Right atrium auricular region (tissue), 2 donors: Measurements from ENCODE around the gene CNTLN. TPM values are rescaled to one million over a fixed set of nuclear protein-coding genes. Genes with fewer than 3 reads are reported as not detected.
A peak's percentile ranks its signal among the peaks of the same experiment; 100 is the strongest.

Source experiments
- DNase-seq: peaks from one replicate; pipeline ENCODE4 v3.0.0-alpha.2; 2019; ENCODE audit warnings: low spot score
- H3K27ac ChIP-seq, 2 donors: fragments of 200-600 bp; sonication (generic); 1 replicate in 1 of 2; 2 replicates in 1 of 2; pipeline ENCODE4 v1.5.1; 2016 to 2019
- H3K27me3 ChIP-seq, 2 donors: fragments of 200-600 bp; sonication (generic); one replicate each; pipeline versions ENCODE4 v1.5.1 to v1.6.0; 2017 to 2019
- H3K36me3 ChIP-seq: fragments of 200-600 bp; sonication (generic); one replicate; pipeline ENCODE4 v1.5.1; 2016
- H3K4me1 ChIP-seq, 2 donors: fragments of 200-600 bp; sonication (generic); one replicate each; pipeline versions ENCODE4 v1.5.1 to v1.6.0; 2017 to 2019
- H3K4me3 ChIP-seq, 2 donors: fragments of 200-600 bp; sonication (generic); 1 replicate in 1 of 2; 2 replicates in 1 of 2; pipeline ENCODE4 v1.5.1; 2017 to 2019; ENCODE audit warnings: mild to moderate bottlenecking in 1 of 2, moderate library complexity in 1 of 2
- H3K9me3 ChIP-seq, 2 donors: fragments of 200-600 bp; sonication (generic); one replicate each; pipeline ENCODE4 v1.5.1; 2019
- total RNA-seq, 2 donors: library from RNA; depleted of rRNA; stranded (reverse); fragments of >200 nt; gene quantifications; one replicate each; pipeline ENCODE4 v1.1.0, GENCODE V29; 2016
- TF ChIP-seq, protein P1 (sequence below), 2 donors: fragments of 200-600 bp; sonication (generic); IDR thresholded peaks; one replicate each; pipeline ENCODE4 v1.5.1; 2019; ENCODE audit warnings: antibody characterized with exemption in 2 of 2

CNTLN gene, protein sequence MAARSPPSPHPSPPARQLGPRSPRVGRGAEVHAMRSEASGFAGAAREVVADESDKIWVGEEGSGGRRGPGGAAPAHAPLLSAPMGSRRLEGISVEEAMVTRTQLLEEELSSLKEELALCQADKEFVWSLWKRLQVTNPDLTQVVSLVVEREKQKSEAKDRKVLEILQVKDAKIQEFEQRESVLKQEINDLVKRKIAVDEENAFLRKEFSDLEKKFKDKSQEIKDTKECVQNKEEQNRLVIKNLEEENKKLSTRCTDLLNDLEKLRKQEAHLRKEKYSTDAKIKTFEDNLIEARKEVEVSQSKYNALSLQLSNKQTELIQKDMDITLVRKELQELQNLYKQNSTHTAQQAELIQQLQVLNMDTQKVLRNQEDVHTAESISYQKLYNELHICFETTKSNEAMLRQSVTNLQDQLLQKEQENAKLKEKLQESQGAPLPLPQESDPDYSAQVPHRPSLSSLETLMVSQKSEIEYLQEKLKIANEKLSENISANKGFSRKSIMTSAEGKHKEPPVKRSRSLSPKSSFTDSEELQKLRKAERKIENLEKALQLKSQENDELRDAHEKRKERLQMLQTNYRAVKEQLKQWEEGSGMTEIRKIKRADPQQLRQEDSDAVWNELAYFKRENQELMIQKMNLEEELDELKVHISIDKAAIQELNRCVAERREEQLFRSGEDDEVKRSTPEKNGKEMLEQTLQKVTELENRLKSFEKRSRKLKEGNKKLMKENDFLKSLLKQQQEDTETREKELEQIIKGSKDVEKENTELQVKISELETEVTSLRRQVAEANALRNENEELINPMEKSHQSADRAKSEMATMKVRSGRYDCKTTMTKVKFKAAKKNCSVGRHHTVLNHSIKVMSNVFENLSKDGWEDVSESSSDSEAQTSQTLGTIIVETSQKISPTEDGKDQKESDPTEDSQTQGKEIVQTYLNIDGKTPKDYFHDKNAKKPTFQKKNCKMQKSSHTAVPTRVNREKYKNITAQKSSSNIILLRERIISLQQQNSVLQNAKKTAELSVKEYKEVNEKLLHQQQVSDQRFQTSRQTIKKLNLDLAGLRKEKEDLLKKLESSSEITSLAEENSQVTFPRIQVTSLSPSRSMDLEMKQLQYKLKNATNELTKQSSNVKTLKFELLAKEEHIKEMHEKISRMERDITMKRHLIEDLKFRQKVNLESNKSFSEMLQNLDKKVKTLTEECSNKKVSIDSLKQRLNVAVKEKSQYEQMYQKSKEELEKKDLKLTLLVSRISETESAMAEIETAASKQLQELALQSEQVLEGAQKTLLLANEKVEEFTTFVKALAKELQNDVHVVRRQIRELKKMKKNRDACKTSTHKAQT (N-terminal part only)
- 1 to 10 TPM; 3.2 to 5.9 TPM for total RNA-seq

DNA sequence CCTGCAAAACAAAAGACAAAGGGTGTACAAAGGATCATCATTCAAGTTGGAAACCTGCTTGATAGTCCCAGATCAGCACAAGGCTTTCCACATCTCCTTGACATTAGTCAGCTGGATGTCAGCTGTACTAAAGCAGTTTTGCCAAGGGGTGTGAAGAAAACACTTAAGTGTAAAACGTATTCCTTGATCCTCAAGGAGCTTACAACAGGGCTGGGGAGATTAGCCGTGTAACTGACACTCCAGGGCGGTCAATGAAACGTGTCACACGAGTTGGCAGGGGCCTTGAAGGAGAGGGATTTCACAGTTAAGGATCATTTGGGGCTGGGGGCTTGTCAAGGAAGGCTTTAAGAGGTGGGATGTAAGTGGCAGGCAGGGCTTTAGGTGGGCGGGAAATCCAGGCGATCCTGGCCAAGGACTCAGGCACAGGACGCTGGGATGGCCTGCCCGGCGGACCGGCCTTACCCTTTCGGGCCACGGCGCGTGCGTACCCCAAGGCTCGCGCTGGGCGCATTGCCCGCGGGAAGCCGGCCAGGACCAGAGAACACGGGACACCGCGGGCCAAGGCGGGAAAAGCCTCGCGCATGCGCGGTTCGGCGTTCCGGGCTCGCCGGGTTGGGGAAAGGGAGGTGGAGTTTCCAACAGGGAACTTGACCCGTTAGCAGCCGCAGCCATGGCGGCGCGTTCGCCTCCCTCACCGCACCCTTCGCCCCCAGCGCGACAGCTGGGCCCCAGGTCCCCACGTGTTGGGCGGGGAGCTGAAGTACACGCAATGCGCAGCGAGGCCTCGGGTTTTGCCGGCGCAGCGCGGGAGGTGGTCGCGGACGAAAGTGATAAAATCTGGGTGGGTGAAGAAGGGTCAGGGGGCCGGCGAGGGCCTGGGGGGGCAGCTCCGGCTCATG lies at the start of gene CNTLN:
Gene CNTLN, plus strand, starts transcription at position 645 of the 899 bp plus-strand sequence. Its CDS starts 26 bp downstream, at position 671.
- DNase-seq: peak; percentile 95
- Histone ChIP-seq H3K36me3 (no peaks in the 10 kb centered on the region), H3K27ac (peak within 1 kb of the TSS; percentile 91 to 96), H3K4me3 (peak within 1 kb of the TSS; percentile 95), H3K4me1 (peaks cover 0 to 8% of the 10 kb centered on the region in 2 donors), H3K9me3 (no peaks in the 10 kb centered on the region), H3K27me3 (no peaks in the 10 kb centered on the region)
- TF ChIP-seq, protein P1, sequence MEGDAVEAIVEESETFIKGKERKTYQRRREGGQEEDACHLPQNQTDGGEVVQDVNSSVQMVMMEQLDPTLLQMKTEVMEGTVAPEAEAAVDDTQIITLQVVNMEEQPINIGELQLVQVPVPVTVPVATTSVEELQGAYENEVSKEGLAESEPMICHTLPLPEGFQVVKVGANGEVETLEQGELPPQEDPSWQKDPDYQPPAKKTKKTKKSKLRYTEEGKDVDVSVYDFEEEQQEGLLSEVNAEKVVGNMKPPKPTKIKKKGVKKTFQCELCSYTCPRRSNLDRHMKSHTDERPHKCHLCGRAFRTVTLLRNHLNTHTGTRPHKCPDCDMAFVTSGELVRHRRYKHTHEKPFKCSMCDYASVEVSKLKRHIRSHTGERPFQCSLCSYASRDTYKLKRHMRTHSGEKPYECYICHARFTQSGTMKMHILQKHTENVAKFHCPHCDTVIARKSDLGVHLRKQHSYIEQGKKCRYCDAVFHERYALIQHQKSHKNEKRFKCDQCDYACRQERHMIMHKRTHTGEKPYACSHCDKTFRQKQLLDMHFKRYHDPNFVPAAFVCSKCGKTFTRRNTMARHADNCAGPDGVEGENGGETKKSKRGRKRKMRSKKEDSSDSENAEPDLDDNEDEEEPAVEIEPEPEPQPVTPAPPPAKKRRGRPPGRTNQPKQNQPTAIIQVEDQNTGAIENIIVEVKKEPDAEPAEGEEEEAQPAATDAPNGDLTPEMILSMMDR (IDR thresholded peaks at IDR 0.05): no peak

DNA sequence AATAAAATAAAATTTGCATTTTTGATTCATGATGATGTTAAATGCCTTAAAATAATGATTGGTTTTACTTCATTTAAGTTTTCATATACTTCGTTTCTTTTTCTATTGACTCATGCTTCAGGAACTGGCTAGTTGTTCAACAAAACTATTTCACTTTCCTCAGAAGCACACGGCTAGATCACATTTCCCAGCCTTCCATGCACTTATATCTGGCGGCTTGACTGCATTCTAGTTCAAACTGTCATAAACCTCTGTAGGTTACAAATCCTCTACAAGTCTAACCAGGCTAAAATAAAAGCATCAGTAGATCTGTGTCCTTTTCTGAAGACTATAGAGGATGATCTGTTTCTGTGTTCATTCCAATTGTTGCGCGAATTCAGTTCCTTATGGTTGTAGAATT lies 46.3 kb upstream of the CNTLN start:
- H3K4me3 ChIP-seq: no peak overlapping the region
- TF ChIP-seq, protein P1 (IDR thresholded peaks at IDR 0.05): no peak
- H3K9me3 ChIP-seq: no peaks in the 10 kb centered on the region
- H3K4me1 ChIP-seq: no peaks in the 10 kb centered on the region
- DNase-seq: no peak
- no peaks in the 10 kb centered on the region for H3K36me3 ChIP-seq
- no peaks in the 10 kb centered on the region for H3K27me3 ChIP-seq
- no peak overlapping the region for H3K27ac ChIP-seq

DNA sequence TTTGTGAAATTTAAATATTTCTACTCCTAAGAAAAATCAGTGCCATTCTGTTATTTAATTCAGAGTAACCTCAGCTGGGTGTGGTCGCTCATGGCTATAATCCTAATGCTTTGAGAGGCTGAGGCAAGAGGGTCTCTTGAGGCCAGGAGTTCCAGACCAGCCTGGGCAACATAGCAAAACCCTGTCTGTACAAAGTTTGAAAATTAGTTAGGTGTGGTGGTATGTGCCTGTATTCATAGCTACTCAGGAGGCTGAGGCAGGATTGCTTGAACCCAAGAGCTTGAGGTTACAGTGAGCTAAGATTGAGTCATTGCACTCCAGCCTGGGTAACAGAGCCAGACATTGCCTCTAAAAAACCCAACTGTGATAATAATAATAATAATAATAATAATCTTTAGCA lies 44.8 kb upstream of the CNTLN start:
- no peaks in the 10 kb centered on the region for H3K36me3 ChIP-seq
- H3K4me1 ChIP-seq: no peaks in the 10 kb centered on the region
- no peak overlapping the region for H3K4me3 ChIP-seq
- H3K27me3 ChIP-seq: no peaks in the 10 kb centered on the region
- no peak for DNase-seq
- TF ChIP-seq, protein P1 (IDR thresholded peaks at IDR 0.05): no peak
- H3K9me3 ChIP-seq: no peaks in the 10 kb centered on the region
- no peak overlapping the region for H3K27ac ChIP-seq

DNA sequence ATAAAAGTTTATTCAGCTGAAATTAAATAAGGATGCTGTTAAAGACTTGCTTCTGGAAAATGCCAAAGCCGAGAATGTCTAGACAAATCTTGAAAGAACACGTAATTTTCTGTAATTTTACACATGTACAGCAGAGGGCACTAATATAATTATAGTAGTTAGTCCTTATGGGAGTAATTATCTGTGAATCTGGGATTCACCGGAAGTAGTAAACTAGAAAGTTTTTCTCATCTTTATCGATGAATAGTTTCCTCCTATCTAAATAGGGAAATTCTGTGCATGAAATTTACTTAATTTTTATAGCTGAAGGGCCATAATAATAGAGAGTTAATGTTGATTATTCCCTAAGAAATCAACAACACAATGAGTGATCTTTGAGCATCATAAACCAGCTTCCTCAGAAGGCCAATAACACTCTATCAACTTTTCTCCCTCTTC lies 18.4 kb upstream of the CNTLN start:
- no peaks in the 10 kb centered on the region for H3K36me3 ChIP-seq
- H3K4me1 ChIP-seq: no peaks in the 10 kb centered on the region
- DNase-seq: no peak
- H3K27me3 ChIP-seq: no peaks in the 10 kb centered on the region
- no peak overlapping the region for H3K4me3 ChIP-seq
- H3K27ac ChIP-seq: no peak overlapping the region
- TF ChIP-seq, protein P1 (IDR thresholded peaks at IDR 0.05): peak; percentile 37 to 73
- H3K9me3 ChIP-seq: no peaks in the 10 kb centered on the region
